HEK293T (cell line): Measurements from ENCODE around the gene NINL.

Source experiments
- ELF4 ChIP-seq: fragments of 450-650 bp; IDR thresholded peaks from 2 replicates; pipeline ENCODE4 v1.6.1; 2017; ENCODE audit warnings: antibody characterized with exemption
- FOXA1 ChIP-seq: fragments of 450-650 bp; IDR thresholded peaks from 2 replicates; pipeline ENCODE4 v1.6.1; 2016; ENCODE audit warnings: mild to moderate bottlenecking
- FOXM1 ChIP-seq: fragments of 450-650 bp; IDR thresholded peaks from 2 replicates; pipeline ENCODE4 v1.6.1; 2017; ENCODE audit warnings: mild to moderate bottlenecking, borderline replicate concordance
- L3MBTL2 ChIP-seq: fragments of 450-650 bp; conservative IDR thresholded peaks from 2 replicates; pipeline ENCODE4 v1.6.1; 2016; ENCODE audit warnings: mild to moderate bottlenecking
- NFRKB ChIP-seq: fragments of 450-650 bp; IDR thresholded peaks from 2 replicates; pipeline ENCODE4 v1.6.1; 2016; ENCODE audit warnings: mild to moderate bottlenecking, moderate library complexity
- SP1 ChIP-seq: fragments of 450-650 bp; IDR thresholded peaks from 2 replicates; pipeline ENCODE4 v1.6.1; 2017
- SUZ12 ChIP-seq: fragments of 450-650 bp; IDR thresholded peaks from 2 replicates; pipeline ENCODE4 v1.6.1; 2016; ENCODE audit warnings: mild to moderate bottlenecking
- TARDBP ChIP-seq: fragments of 450-650 bp; IDR thresholded peaks from 2 replicates; pipeline ENCODE4 v1.6.1; 2016
- ZNF384 ChIP-seq: fragments of 450-650 bp; IDR thresholded peaks from 2 replicates; pipeline ENCODE4 v1.6.1; 2016
- TF ChIP-seq, protein P1 (sequence below): fragments of 450-650 bp; IDR thresholded peaks from 2 replicates; pipeline ENCODE4 v1.6.1; 2016

DNA sequence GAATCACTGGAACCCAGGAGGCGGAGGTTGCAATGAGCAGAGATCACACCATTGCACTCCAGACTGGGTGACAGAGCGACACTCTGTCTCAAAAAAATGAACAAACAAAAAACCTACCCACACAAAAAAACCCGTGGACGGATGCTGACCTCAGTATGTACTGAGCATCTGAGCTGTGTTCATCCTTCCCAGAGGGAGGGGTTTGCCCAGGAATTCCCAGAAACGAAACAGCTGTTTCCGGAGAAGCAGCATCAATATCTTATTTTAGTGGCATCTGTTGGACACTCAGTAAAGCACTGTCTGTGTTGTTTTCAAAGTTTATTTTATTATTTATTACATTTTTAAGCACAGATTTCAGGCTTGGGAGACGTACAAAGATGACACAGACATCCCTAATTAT, 19.8 kb upstream of the NINL start:
- TF ChIP-seq ZNF384 (no peak), FOXA1 (no peak), SUZ12 (no peak), ELF4 (no peak), SP1 (no peak), TARDBP (no peak), L3MBTL2 (no peak), NFRKB (no peak), FOXM1 (no peak)
- TF ChIP-seq, protein P1, sequence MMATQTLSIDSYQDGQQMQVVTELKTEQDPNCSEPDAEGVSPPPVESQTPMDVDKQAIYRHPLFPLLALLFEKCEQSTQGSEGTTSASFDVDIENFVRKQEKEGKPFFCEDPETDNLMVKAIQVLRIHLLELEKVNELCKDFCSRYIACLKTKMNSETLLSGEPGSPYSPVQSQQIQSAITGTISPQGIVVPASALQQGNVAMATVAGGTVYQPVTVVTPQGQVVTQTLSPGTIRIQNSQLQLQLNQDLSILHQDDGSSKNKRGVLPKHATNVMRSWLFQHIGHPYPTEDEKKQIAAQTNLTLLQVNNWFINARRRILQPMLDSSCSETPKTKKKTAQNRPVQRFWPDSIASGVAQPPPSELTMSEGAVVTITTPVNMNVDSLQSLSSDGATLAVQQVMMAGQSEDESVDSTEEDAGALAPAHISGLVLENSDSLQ: no peak
